GM21619 (cell line): ENCODE results near the gene RBM4B.

Source experiments
- ATAC-seq: cut with Tn5 transposase; IDR thresholded peaks from one replicate; pipeline ENCODE4 v1.9.1; 2021; ENCODE audit not compliant: unreplicated experiment

RBM4B gene

DNA sequence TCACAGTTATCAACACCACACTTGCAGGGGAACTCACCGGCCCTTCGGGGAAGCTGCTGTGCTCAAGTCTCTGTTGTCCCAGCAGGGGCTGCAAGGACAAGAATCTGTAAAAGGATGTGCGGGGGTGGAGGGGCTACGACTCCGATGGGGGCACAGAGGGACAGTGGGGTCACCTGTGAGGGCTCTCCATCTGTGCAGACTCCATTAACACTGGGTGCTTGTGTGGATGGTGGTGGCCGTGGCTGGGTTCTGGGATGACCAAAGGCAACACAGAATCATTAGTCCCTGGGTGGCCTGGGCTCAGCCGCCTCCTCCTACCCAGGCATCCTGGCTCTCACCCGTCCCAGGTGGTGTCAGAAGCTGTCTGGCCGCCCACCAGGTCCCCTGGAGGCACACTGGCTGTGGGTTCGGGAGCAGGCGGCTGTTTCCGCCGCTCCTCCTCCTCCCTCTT is 10.2 kb upstream of the RBM4B start:
- no peak for ATAC-seq

DNA sequence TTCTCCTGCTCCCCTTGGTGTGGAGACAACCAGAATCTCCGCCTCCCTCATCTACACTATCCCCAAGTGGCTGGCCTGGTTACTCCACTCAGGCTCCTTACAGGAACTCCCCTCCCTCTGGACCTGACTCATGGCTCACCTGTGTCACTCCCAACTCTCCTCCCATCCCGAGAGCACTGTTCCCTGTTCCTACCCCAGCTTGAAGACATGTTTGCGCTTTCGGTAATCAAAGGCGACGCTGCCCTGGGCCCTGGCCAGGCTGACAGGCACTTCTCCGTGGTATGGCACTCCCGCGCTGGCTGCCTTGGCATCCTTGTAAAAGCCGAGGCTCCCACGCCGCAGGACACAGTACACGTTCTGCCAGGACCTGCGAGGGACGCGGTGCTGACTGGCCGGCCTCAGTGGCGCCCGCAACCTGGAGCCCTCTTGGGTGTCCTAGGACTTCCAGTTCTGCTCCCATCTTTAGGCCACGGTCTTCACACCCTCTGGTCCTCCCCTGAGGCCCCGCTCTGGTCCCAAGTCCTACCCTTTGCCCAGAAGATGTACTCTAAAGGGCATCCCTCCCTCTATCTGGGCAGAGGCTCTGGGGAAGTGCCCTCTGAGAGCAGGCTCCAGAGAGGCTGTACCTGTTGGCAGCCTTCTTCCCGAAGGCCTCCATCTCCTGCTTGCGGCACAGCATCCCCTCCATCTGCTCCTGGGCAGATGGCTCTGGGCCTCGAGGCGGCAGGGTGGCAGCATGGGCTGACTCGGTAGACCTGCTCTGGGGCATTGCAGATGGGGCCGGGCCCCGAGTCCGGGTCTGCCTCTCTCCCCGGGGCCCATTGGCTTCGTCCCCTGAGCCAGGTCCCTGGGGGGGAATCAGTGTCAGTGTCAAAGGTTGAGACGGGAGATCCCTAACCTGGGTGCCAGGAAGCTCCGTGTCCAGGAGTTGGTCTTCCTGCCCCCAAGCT is 9.4 kb upstream of the RBM4B start:
- ATAC-seq, result no peak

DNA sequence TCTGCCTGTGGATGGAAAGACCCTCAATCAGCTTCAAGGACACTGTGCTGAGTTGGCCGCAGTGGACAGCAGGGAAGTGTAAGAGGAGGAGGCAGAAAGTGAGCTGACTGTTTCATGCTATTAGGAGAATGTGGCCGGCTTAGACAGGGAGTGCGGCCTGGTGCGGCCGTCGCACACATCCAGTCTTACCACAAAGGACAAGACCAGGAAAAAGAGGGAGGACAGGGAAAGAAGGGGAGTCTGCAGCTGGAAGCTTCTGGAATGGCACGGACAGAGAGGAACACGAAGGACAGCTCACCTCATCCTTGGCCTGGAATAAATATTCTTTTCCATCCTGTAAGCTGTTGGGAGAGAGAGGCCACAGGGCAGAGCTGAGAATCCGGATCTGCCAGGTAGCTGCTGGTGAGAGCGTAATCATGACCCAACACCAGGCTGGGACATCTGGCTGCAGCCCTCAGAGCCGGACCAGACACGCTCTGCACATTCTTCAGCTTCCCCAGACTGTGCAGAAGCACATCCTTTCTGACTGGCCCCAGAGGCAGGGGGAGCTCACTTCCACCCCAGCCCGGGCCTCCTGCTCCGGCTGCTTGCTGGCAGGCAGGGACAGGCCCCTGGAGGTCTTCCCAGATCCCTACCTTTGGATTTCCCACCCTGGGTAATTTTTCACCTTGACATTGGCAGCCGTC is 8.6 kb upstream of the RBM4B start:
- no peak for ATAC-seq

DNA sequence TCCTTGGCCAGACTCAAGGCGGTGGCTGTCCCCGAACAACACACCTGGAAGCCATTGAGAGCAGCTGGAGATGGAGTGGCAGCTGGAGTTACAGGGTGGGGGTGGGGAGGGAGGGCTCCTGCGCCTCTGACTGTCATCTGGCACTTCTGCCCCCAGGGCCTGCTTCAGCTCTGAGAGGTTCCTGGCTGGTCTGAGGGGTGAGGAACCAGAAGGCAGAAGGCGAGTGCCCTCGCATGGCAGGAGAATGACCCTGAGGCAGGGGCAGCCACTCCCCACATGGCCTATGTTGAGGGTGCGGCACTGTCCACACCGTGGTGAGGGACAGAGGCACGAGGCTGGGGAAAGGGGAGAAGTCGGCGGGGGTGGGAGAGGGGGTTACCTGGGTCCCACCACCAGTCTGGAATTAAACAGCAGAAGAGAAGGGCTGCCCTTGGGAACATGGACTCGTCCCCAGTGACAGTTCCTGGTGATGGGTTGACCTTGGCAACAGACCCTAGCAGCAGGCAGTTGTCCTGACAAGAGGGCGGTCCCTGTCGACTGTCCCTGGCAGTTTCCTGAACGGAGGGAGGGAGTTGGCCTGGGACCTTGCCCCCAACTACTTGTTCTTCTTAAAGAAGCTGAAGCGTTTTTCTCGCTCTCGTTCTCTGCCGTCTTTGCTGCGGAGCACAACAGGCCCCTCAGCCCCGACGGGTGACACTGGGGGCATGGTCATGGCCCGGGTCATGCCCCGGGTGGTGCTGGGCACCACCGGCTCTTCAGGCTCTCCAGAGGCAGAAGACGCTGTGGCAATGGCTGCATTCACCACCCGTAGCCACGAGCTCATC is 7.8 kb upstream of the RBM4B start:
- no peak for ATAC-seq

DNA sequence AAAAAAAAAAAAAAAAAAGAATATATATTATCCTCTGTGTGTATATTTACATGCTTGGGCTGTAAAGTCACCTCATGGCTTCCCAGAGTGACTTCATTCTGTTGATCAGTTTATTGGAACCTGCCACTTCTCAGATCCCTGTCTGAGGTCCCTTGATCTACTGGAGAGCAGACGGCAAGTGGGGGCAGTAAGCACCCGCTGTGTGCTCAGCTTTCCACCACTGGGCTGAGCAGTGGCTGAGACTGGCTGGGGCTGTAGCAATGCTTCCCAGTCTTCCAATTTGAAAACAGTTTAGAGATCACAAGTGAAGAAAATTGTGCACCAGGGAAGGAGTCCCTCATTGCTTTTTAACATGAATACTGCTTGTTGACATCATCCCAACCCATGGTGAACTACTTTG is 6.9 kb upstream of the RBM4B start:
- ATAC-seq, result no peak

DNA sequence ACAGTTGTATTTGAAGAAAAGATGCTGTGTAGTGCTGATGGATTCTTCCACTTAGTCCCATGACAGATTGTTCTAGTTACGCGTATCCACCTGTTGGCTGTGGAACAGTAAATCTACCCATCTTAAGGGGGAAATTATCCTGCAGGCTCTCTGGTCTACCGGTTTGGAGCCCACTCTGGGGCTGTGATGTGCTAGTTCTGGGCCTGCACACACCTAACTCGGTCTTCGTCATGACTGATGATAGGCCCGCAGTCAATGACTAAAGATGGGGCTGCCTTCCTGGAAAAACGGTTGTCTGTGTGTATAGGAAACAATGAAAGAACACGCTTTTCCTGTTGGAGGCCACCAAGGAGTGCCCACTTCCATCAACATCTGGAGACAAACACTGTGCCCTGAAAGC is 6.2 kb upstream of the RBM4B start:
- no peak for ATAC-seq

DNA sequence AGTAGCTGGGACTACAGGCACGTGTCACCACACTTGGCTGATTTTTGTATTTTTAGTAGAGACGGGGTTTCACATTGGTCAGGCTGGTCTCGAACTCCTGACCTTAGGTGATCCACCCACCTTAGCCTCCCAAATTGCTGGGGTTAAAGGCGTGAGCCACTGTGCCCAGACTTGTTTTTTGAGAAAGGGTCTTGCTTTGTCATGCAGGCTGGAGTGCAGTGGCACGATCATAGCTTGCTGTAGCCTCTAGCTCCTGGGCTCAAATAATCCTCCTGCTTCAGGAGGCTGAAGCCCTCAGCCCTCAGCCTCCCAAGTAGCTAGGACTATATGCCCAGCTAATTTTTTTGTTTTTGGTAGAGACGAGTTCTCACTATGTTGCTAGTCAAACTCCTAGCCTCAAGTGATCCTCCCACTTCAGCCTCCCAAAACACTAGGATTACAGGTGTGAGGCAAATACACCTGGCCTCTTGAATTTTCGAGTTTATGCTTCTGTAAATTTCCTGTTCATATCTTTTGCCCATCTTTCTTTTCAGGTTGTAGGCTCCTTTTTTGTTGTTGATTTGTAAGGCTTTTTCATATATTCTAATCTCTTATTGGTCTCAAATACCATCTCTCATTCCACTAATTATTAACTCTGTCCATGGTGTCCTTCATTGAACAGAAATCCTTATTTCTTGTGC is 3.4 kb upstream of the RBM4B start:
- no peak for ATAC-seq

DNA sequence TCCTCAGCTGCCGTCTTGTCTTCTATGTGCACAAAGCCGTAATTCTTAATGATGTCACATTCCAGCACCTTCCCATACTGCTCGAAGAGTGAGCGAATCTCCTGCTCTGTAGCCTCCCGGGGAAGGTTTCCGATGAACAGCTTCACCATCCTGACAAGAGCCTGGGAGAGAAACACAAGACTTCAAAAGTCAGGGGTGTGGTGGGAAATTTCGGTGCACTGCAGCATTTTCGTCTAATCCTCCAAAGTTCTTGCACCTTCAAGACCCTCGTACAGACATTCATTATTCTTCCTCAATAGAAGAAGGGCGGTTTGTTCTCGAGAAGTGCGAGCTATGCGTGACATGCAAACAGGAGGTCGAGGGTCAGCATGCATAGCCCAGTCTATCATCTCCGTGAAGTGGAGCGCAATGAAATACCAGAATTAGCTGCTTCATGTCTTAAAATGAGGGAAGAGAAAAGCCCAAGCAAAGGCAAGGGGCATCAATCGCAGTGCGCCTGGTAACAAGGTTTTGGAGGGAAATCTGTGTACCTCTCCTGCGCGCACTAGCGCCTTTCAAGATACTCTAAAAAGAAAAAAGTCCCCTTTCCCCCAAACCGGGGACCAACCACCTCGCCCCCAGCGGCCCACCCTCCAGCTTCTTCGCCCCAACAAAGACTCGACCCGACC is 622 bp downstream of the RBM4B start:
- no peak for ATAC-seq

DNA sequence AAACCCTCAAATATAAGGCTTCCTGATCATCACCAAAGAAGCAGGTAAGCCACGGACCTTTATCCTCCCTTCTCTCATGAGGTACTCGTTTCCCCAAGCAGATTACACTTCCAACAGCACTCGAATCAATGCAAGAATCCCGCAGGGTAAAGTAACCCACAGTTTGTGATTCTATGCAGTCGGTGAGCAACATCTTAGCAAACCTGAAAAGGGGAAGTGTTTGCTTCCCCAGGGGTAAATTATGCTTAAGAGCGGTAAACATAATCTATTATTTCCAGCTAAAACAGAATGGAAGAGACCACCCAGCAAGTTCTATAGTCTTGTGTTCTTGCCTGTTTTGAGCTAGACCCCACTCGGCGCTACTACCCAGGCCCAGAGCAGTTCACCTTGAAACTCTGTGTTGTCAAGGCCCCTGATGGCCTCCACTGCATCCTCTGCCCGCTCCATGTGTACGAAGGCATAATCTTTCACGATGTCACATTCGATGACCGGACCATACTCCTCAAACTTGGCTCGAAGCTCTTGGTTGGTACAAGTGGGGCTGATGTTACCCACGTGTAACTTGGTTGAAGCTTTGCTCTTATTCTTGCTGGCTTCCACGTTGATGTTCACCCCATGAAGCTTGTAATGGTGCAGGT is 1.3 kb downstream of the RBM4B start:
- no peak for ATAC-seq

DNA sequence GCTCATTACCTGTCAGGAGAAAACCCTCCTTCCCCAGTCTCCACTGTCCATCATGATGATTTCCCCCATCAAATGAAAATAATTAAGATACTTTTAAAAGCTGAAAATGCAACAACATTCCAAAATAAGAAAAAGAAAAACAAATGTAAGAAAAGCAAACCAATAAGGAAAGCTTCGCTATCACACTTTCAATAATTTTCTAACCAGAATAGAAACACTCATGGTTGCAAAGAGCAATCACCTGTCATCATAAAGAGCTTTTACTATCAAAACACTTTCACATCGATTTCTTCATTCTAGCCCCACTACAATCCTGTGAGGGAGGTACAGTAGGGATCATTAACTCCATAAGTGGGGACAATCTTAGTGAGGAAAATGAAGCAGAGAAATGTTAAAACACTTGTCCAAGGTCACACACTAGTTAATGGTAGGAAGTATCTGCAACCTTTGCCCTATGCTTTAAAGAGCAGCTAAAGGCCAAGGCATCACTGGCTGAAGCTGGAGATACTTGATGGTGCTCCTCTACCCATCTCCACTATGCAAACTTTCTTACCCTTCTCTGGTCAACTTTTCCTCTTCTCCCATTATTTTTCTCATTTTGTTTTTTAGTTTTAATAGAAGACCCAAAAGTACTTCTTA is 2.6 kb downstream of the RBM4B start:
- ATAC-seq, result no peak

DNA sequence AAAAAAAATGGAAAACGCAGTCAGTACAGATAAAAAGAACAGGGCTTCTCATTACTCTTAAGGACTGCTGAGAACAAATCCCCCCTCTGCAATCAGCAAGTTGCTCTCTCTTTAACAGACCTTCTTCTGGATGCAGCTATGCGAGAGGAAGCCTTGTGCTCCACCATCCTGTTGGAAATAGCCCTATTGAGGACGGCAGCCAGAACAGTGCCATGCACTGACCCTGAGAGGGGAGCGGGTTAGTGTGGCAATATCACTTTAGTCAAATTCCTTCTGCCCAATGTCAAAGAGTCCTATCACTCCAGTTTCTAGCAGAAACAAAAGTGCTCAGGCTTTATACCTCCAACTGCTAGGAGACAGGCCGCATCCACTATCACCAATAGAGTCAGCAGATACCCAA is 6.9 kb downstream of the RBM4B start:
- ATAC-seq, result no peak

DNA sequence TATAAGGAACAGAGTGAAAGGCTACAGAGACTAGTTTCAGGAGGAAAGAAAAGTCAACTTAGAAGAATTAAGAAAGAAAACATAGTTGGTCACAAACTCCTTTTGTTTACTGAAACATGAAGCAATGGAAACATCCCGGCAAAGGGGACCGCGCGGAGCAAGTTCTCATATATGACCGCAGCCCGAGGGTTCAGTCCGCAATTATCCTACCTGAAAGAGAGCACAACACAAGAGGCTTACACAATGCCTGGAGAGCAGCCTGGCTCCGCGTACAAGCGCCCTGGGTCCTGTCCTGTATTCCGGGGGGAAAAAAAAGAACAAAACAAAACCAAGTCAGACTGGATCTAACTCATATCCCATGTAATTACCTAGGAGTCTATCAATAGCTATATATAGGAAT is 12.3 kb downstream of the RBM4B start:
- no peak for ATAC-seq

DNA sequence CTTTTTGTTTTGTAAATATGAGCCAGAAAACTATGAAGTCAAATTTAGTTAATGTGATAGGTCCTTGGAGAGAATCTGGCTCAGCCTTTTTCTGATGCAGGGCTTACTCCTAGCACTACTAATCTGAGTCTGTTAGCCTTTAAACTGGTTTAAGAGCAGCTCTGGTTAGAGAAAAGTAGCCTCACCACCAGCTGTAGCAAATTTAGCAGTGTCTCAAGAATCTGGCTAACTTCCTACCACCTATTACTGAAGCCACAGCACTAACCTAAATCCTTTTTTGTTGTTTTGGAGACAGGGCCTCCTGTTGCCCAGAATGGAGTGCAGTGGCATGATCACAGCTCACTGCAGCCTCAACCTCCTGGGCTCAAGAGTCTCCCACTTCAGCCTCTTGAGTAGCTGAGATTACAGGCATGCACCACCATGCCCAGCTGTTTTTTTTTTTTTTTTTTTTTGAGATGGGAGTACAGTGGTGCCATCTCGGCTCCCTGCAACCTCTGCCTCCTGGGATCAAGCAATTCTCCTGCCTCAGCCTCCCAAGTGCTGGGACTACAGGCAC is 13.9 kb downstream of the RBM4B start:
- ATAC-seq, result no peak

DNA sequence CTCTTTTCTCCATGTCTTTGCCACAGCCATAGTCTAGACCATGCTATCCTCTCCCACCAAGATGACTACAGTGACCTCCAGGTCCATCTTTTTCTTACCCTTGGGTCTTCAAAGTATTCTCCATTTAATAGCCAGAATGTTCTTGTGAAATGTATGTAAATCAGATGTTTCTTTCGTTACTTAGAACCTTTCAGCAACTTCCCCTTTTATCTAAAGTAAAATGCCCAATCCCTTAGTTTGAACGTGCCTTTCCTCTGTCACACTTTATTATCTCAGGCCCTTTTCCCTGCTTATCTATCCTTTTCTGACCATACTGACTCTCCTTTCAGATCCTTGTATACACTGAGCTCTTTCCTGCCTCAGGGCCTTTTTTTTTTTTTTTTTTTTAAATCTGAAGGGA is 17.9 kb downstream of the RBM4B start:
- no peak for ATAC-seq

DNA sequence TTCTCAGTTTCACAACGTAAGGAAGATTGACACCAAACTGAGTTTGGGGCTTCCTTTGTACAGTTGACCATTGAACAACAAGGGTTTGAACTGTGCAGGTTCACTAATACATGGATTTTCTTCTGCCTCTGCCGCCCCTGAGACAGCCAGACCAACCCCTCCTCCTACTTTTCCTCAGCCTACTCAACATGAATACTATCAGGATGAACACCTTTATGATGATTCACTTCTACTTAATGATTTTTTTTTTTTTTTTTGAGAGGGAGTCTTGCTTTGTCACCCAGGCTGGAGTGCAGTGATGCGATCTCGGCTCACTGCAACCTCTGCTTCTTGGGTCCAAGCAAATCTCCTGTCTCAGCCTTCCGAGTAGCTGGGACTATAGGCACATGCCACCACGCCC is 24.6 kb downstream of the RBM4B start:
- no peak for ATAC-seq

DNA sequence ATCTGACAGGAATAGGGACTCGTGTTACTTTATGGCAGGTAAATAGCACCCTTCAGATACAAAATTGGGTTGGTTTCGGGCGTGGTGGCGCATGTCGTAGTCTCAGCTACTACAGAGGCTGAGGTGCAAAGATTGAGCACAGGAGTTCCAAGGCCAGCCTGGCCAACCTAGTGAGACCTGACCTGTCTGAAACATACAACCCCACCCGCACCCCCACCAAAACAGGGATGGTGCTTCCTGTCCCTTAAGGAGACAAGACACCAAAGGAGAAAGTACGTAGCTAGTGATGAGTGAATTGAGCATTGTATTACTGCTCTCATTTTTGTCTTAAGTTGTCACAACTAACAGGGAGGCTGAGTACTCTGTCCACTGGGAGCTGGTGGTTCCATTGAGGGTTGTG is 25.0 kb downstream of the RBM4B start:
- ATAC-seq, result no peak

DNA sequence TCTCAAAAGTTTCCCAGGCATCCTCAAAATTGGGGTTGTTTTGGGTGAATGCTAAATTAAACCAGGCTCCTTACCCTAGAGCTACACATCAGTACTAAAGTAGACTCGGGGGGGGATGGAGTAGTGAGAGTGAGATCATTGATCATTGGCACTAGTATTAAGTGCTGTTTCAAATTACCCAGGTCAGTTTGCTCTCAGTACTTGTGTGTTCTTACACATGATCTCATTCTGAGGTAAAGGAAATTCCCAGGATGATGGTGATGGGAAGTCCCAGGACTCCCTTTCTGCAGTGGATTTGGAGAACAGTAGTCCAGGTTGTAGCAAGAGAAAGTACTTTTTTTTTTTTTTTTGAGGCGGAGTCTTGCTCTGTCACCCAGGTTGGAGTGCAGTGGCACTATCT is 26.7 kb downstream of the RBM4B start:
- ATAC-seq, result no peak

DNA sequence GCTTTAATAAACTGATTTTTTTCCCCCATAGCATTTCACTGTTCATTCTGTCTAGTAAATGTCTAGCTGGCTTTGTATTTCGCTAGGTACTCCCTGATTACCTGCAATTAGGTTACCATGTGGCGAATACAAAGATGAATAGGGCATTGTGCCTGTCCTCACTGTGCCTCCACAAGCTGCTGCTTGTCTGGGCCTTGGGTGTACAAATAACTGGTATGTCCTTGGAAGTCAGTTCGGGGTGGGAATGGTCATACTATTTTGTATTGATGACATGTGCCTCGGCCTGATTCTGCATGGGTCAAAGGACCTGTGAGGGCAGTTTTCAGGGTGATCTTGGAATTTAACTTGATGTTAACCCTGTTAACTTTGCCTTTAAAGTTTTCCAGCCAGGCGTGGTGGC is 27.8 kb downstream of the RBM4B start:
- no peak for ATAC-seq

DNA sequence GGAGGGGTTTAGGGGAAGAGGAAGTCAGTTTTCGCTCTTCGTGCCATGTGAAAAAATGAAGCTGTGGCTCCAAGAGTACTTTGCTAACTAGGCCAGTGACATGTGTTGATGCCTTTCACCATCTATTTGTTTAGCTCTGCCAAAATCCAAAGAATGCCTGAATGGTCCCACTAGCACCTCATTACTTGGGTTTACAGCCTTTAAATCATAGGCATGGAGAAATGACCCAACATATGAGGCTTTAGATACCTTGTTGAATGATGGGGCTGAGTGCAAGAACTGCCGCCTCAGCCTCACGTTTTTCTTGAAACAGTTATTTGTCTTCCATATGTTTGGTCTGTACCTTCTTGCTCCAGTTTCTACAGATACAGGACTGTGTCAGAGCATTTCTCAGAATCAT is 30.9 kb downstream of the RBM4B start:
- ATAC-seq, result no peak
